Stimulated activated CD8-positive, alpha-beta memory T cell treated with anti-CD3 and anti-CD28 coated beads, Interleukin-12 subunit alpha, Interleukin-12 subunit beta, amount 100 ng/mL, for 24 hours (primary cell): ENCODE results near the gene SPATA6.
A peak's percentile ranks its signal among the peaks of the same experiment; 100 is the strongest.
"Not testable (repeated sequence)": the region's sequence is repeated elsewhere in the genome, so short reads cannot be mapped to it uniquely, and the experiment has no call there.

Source experiments
- DNase-seq: peaks from one replicate; pipeline ENCODE4 v3.0.0-alpha.2; 2020; ENCODE audit errors: extremely low read depth

SPATA6 gene

GRCh38 chr1:48471691-48472576 lies at the start of gene SPATA6:
SPATA6 (minus strand) TSS chr1:48472204; CDS start chr1:48472008, 196 bp downstream.
- DNase-seq = peak; percentile 91

- DNase-seq = not testable (repeated sequence)
Observed at GRCh38 chr1:48519896-48520295, 47.9 kb upstream of the SPATA6 start.

- no peak for DNase-seq
Observed at GRCh38 chr1:48506870-48507269, 34.9 kb upstream of the SPATA6 start.

- no peak for DNase-seq
Observed at GRCh38 chr1:48500541-48501450, 28.8 kb upstream of the SPATA6 start.

- DNase-seq = no peak
Observed at GRCh38 chr1:48499211-48499735, 27.3 kb upstream of the SPATA6 start.

GRCh38 chr1:48498096-48498791 lies 26.2 kb upstream of the SPATA6 start:
- DNase-seq = peak; percentile 21

- no peak for DNase-seq
Observed at GRCh38 chr1:48495911-48496310, 23.9 kb upstream of the SPATA6 start.

- DNase-seq = no peak
Observed at GRCh38 chr1:48495166-48495565, 23.2 kb upstream of the SPATA6 start.

GRCh38 chr1:48493970-48494769 lies 22.2 kb upstream of the SPATA6 start:
- DNase-seq = no peak

GRCh38 chr1:48493041-48493440 lies 21.0 kb upstream of the SPATA6 start:
- DNase-seq = no peak

GRCh38 chr1:48492392-48492791 lies 20.4 kb upstream of the SPATA6 start:
- DNase-seq = no peak

GRCh38 chr1:48488721-48489120 lies 16.7 kb upstream of the SPATA6 start:
- no peak for DNase-seq

GRCh38 chr1:48480504-48480903 lies 8.5 kb upstream of the SPATA6 start:
- DNase-seq = no peak

GRCh38 chr1:48480023-48480422 lies 8.0 kb upstream of the SPATA6 start:
- DNase-seq = not testable (repeated sequence)

GRCh38 chr1:48472638-48473037 lies 634 bp upstream of the SPATA6 start:
- no peak for DNase-seq

- DNase-seq = no peak
Observed at GRCh38 chr1:48470950-48471690, 884 bp downstream of the SPATA6 start.

GRCh38 chr1:48470481-48470855 lies 1.5 kb downstream of the SPATA6 start:
- no peak for DNase-seq

- no peak for DNase-seq
Observed at GRCh38 chr1:48469616-48470480, 2.2 kb downstream of the SPATA6 start.

GRCh38 chr1:48466594-48466993 lies 5.4 kb downstream of the SPATA6 start:
- DNase-seq = no peak
